SU-DHL-6 (cell line): ENCODE results near the gene GNB1L.

Experiments
- CTCF ChIP-seq: fragments of 200-600 bp; sonication (generic); IDR thresholded peaks from one replicate; pipeline ENCODE4 v1.5.1; 2017; ENCODE audit warnings: antibody characterized with exemption, mild to moderate bottlenecking, low read length, moderate library complexity; ENCODE audit not compliant: insufficient read depth, poor library complexity, severe bottlenecking
- EZH2phosphoT487 ChIP-seq: fragments of 200-600 bp; sonication (generic), shearing (Covaris generic); conservative IDR thresholded peaks from 2 replicates; pipeline ENCODE4 v1.6.1; 2018; ENCODE audit warnings: mild to moderate bottlenecking, antibody characterized with exemption, low read length, moderate library complexity, mixed read lengths

- TF ChIP-seq CTCF (no peak), EZH2phosphoT487 (no peak)
These were observed 47.6 kb upstream of the GNB1L start for GRCh38 chr22:19902245-19902715.
